GM18505 (cell line): ENCODE results near the gene APBA2.

Source experiments
- ATAC-seq: cut with Tn5 transposase; IDR thresholded peaks from one replicate; pipeline ENCODE4 v1.9.1; 2021; ENCODE audit not compliant: unreplicated experiment
- POLR2A ChIP-seq: IDR thresholded peaks from 4 replicates; pipeline ENCODE4 v1.6.1; 2011; ENCODE audit warnings: borderline replicate concordance; ENCODE audit not compliant: insufficient read depth, insufficient read length; ENCODE audit errors: extremely low read depth

Gene APBA2

DNA sequence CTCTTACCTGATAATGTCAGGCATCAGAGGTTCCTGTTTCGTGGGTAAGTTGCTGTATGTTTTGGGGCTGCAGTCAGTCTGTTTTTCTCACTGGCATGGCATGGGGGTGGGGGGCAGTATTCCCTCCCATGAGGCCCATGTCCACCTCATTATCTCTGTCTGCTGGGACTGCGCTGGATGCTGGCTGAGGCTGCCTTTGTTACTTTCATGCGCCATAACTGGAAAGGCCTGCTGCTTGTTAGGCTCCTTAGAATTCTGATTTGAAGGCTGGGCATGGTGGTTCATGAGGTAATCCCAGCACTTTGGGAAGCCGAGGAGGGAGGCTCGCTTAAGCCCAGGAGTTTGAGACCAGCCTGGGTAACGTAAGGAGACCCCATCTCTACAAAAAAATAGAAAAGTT is 9.8 kb downstream of the APBA2 start:
- no peak for ATAC-seq

DNA sequence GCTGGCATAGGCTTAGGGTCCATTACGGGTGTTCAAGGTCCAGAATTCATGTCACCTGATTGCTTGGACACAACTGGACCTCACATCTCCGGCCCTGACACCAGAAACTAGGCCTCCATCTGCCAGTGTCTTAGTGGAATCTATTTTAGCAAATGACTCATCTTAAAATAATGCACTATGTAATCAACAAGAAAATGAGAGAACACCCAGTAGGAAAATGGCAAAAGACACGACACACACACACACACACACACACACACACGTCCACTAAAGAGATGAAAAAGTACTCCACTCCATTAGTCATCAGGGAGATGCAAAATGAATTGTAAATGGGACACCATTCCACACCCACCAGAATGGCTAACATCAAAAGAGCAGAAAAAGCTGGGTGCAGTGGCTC is 11.2 kb downstream of the APBA2 start:
- no peak for TF ChIP-seq POLR2A
- no peak for ATAC-seq

More for the DNA sequence above, 9.8 kb downstream of the APBA2 start:
- no peak for TF ChIP-seq POLR2A

DNA sequence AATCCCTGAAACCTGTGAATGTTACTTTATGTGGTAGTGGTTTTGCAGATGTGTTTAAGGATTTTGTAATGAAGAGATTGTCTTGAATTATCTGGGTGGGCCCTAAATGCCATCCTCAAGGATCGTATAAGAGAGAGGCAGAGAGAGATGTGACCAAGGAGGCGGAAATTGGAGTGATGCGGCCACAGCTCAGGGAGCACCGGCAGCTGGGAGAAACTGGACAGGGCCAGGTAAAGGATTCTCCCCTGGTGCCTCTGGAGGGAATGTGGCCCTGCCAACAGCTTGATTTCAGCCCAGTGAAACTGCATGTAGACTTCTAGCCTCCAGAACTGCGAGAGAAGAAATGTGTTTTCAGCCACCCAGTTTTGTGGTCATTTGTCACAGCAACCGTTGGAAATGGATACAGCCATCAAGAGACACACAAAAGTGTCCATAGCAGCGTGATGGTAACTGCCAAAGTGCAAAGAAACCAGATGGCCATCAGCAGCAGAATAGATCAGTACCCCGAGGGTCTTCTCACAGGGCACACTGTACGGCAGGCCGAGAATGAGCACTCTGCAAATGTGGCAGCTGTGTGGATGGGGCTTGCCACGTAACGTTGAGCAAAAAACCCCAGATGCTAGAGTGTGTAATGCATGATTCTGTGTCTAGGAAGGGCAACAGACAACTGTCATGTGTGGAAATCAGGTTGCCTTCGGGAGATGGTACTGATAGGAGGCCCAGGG is 12.2 kb downstream of the APBA2 start:
- no peak for TF ChIP-seq POLR2A
- no peak for ATAC-seq

GRCh38 chr15:28899061-28899738 is 13.4 kb downstream of the APBA2 start:
- no peak for ATAC-seq
- no peak for TF ChIP-seq POLR2A

GRCh38 chr15:28900041-28900891 is 14.5 kb downstream of the APBA2 start:
- no peak for ATAC-seq
- no peak for TF ChIP-seq POLR2A

DNA sequence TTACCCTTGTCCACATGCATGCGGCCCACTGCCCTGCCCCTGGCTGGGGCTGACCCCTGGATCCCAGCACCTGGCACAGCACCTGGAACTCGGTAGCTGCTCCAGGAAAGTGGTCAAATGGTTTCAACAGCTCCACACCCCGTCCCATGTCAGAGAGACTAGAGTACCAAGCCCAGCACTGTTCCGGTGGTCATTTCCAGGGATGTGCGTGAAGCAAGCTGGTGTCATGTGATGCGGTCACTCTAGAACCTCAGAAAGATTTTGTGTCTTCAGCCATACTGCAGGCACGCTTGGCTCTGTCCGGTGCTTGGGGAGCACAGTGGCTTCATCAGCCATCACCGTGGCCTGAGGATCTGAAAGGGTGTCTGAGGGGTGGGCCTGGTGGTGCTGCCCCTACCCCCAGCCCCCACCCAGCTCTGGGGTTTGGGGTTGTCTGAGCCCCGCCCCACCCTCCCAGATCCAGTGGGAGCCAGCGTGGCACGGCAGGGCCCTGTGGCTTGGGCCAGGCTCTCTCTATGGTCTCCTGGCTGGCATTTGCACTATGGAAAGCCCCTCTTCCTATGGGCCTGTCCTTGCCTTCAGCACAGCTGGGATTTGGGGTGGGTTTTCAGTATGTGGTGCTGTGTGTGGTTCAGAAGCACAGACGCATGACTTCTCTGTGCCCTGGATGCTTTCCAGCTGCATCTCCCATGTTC is 15.3 kb downstream of the APBA2 start:
- ATAC-seq = no peak
- TF ChIP-seq POLR2A = no peak

DNA sequence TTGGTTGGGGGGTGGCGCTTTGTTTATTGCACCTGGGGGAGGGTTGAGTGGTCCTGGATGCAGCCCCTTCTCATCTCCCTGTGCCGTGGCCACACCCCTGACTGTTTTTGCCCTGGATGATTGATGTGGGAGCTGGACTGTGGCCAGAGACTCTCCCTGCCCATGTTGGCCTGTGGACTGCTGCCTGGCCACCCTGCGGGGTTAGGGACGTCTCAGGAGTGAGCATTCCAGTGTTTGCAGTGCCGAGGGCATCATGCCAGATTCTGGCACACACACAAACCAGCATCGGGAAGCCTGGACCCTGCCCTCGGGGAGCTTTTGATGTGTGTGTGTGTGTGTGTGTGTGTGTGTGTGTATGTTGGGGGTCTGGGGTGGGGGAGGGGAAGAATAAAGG is 15.8 kb downstream of the APBA2 start:
- ATAC-seq = no peak
- no peak for TF ChIP-seq POLR2A

GRCh38 chr15:28901987-28902745 is 16.4 kb downstream of the APBA2 start:
- TF ChIP-seq POLR2A = no peak
- no peak for ATAC-seq

DNA sequence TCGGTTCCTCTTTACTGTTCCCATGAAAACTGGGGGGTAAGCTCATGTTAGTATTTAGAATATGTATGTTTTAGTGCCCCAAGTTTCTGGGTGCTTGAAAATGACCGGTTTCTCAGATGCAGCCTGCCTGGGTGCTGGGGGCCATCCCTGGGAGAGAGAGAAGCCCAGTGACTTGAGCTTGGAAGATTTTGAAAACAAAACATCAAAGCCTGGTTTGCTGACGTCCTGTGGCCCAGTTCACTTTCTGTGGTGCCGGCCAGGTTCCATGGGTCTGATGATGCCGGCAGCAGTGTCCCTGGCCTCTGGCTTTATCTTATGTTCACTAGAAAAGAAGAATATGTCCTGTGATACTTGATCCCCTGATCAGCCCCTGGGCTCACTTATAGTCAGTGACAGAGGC is 17.1 kb downstream of the APBA2 start:
- TF ChIP-seq POLR2A = no peak
- no peak for ATAC-seq

- TF ChIP-seq POLR2A = no peak
- ATAC-seq = no peak
Observed at GRCh38 chr15:28903555-28903954, 17.8 kb downstream of the APBA2 start.

GRCh38 chr15:28904003-28904402 is 18.2 kb downstream of the APBA2 start:
- no peak for ATAC-seq
- TF ChIP-seq POLR2A = no peak

- no peak for ATAC-seq
- no peak for TF ChIP-seq POLR2A
Observed at GRCh38 chr15:28904541-28905315, 19.0 kb downstream of the APBA2 start.
